A549 (cell line): ENCODE data around the gene CCDC187. TPM values are rescaled to one million over a fixed set of nuclear protein-coding genes. Genes with fewer than 3 reads are reported as not detected.

Source experiments
- ATAC-seq, 2 experiments: fragments of 200-7000 bp in 1 of 2; fragments of >200 bp in 1 of 2; cut with Nextera tagmentation in 1 of 2; cut with Tn5 transposase in 1 of 2; 3 replicates each; pipeline versions ENCODE4 v1.8.0 to v1.9.1; 2018 to 2020; ENCODE audit warnings: mild to moderate bottlenecking in 1 of 2, moderate library complexity in 1 of 2
- CTCF ChIA-PET: fragments of 300-600 bp; sonication (Branson Sonifier 250); formaldehyde crosslinking; extraction: SDS; loops from one replicate; lab custom pipeline; 2021; ENCODE audit warnings: antibody characterized with exemption, inconsistent platforms; lab: Yijun Ruan, JAX
- POLR2A ChIA-PET: fragments of 350-600 bp; formaldehyde crosslinking; extraction: SDS; loops from one replicate; lab custom pipeline; 2021; ENCODE audit warnings: antibody characterized with exemption, inconsistent platforms; lab: Yijun Ruan, JAX
- DNase-seq, 2 experiments: peaks; one replicate each; pipeline versions ENCODE4 v3.0.0 to v3.0.0-alpha.2; 2011 to 2016; ENCODE audit warnings: low read depth in 1 of 2, low spot score in 1 of 2
- FAIRE-seq: peaks from 2 replicates; lab custom pipeline; 2011; peaks lifted over from hg19 to GRCh38; lab: Jason Lieb, UNC
- H3K27ac ChIP-seq, 2 experiments: fragments of >200 bp; sonication (Bioruptor Twin); formaldehyde crosslinking; 3 replicates each; pipeline ENCODE4 v1.5.1; 2016 to 2017
- H3K4me1 ChIP-seq: fragments of >200 bp; sonication (Bioruptor Twin); formaldehyde crosslinking; 3 replicates; pipeline ENCODE4 v1.6.1; 2016
- H3K4me2 ChIP-seq: fragments of >200 bp; sonication (Bioruptor Twin); formaldehyde crosslinking; 3 replicates; pipeline ENCODE4 v1.6.1; 2016
- H3K4me3 ChIP-seq: fragments of >200 bp; sonication (Bioruptor Twin); formaldehyde crosslinking; 3 replicates; pipeline ENCODE4 v1.5.1; 2016
- H3K9me3 ChIP-seq: fragments of >200 bp; sonication (Bioruptor Twin); formaldehyde crosslinking; 3 replicates; pipeline ENCODE4 v1.6.1; 2016
- CBX2 ChIP-seq: fragments of 200-600 bp; sonication (generic); IDR thresholded peaks from 2 replicates; pipeline ENCODE4 v1.6.1; 2016; ENCODE audit warnings: low read depth, mild to moderate bottlenecking, borderline replicate concordance
- CHD2 ChIP-seq: fragments of 150-350 bp; IDR thresholded peaks from 2 replicates; pipeline ENCODE4 v1.6.1; 2014; ENCODE audit warnings: low read length; ENCODE audit not compliant: partially characterized antibody
- CHD4 ChIP-seq: fragments of 200-600 bp; sonication (generic); IDR thresholded peaks from 2 replicates; pipeline ENCODE4 v1.6.1; 2016; ENCODE audit warnings: antibody characterized with exemption, mild to moderate bottlenecking, borderline replicate concordance
- EHF ChIP-seq: fragments of 250-450 bp; sonication (Bioruptor Pico); IDR thresholded peaks from 2 replicates; pipeline ENCODE4 v1.5.0; 2020; ENCODE audit warnings: mild to moderate bottlenecking
- ELK1 ChIP-seq: fragments of 150-350 bp; IDR thresholded peaks from 2 replicates; pipeline ENCODE4 v1.6.1; 2014; ENCODE audit warnings: low read depth, mild to moderate bottlenecking, low read length
- EP300 ChIP-seq, 2 experiments: fragments of >200 bp; sonication (Bioruptor Twin); formaldehyde crosslinking; IDR thresholded peaks; 2 replicates in 1 of 2; 3 replicates in 1 of 2; pipeline ENCODE4 v1.6.1; 2016 to 2017
- FOSL2 ChIP-seq, 2 experiments: fragments of 450-650 bp in 1 of 2; fragments of >200 bp in 1 of 2; sonication (Bioruptor Twin) in 1 of 2; formaldehyde crosslinking; IDR thresholded peaks; 2 replicates each; pipeline versions ENCODE4 v1.5.0 to v1.6.1; 2016 to 2020; ENCODE audit warnings: mild to moderate bottlenecking in 1 of 2, moderate library complexity in 1 of 2
- HMGXB4 ChIP-seq: fragments of 250-450 bp; sonication (Bioruptor Pico); IDR thresholded peaks from 2 replicates; pipeline ENCODE4 v1.5.0; 2021; ENCODE audit warnings: mild to moderate bottlenecking, moderate library complexity, borderline replicate concordance
- HOXA7 ChIP-seq: fragments of 250-450 bp; sonication (Bioruptor Pico); IDR thresholded peaks from 2 replicates; pipeline ENCODE4 v1.5.0; 2020; ENCODE audit warnings: mild to moderate bottlenecking, moderate library complexity
- HOXB5 ChIP-seq: fragments of 250-450 bp; sonication (Bioruptor Pico); IDR thresholded peaks from 2 replicates; pipeline ENCODE4 v1.5.0; 2020; ENCODE audit warnings: mild to moderate bottlenecking, moderate library complexity
- JUNB ChIP-seq: fragments of >200 bp; sonication (Bioruptor Twin); formaldehyde crosslinking; IDR thresholded peaks from 2 replicates; pipeline ENCODE4 v1.6.1; 2016
- KDM1A ChIP-seq: fragments of 200-600 bp; sonication (generic); IDR thresholded peaks from 2 replicates; pipeline ENCODE4 v1.6.1; 2016; ENCODE audit warnings: low read depth, mild to moderate bottlenecking
- MAZ ChIP-seq: fragments of 150-350 bp; IDR thresholded peaks from 2 replicates; pipeline ENCODE4 v1.6.1; 2014; ENCODE audit warnings: antibody characterized with exemption, low read depth, low read length, borderline replicate concordance
- NR3C1 ChIP-seq: fragments of >200 bp; sonication (Bioruptor Twin); formaldehyde crosslinking; IDR thresholded peaks from 3 replicates; pipeline ENCODE4 v1.6.1; 2017
- POLR2A ChIP-seq: IDR thresholded peaks from 2 replicates; pipeline ENCODE4 v1.6.1; 2012; ENCODE audit warnings: mild to moderate bottlenecking, low read length
- POLR2AphosphoS2 ChIP-seq: conservative IDR thresholded peaks from 2 replicates; pipeline ENCODE4 v1.6.1; 2012; ENCODE audit warnings: low read length, improper control_type of control experiment, inconsistent platforms
- RFX5 ChIP-seq: fragments of 450-650 bp; IDR thresholded peaks from 2 replicates; pipeline ENCODE4 v1.7.1; 2014; ENCODE audit warnings: antibody characterized with exemption, mild to moderate bottlenecking, moderate library complexity
- SMC3 ChIP-seq: fragments of >200 bp; sonication (Bioruptor Twin); formaldehyde crosslinking; IDR thresholded peaks from 3 replicates; pipeline ENCODE4 v1.6.1; 2018; ENCODE audit warnings: inconsistent platforms
- SREBF2 ChIP-seq: fragments of 450-650 bp; IDR thresholded peaks from 2 replicates; pipeline ENCODE4 v1.6.1; 2014; ENCODE audit warnings: mild to moderate bottlenecking, moderate library complexity
- TFCP2L1 ChIP-seq: fragments of 250-450 bp; sonication (Bioruptor Pico); IDR thresholded peaks from 2 replicates; pipeline ENCODE4 v1.5.0; 2021; ENCODE audit warnings: mild to moderate bottlenecking
- ZC3H11A ChIP-seq: fragments of 450-650 bp; IDR thresholded peaks from 2 replicates; pipeline ENCODE4 v1.6.1; 2014; ENCODE audit warnings: antibody characterized with exemption, mild to moderate bottlenecking
- WGBS: methylation state at CpG from one replicate; pipeline ENCODE4 v1.1.6; 2017; ENCODE audit errors: missing lambda C conversion rate; 5-methylcytosine and 5-hydroxymethylcytosine counted together
- polyA plus RNA-seq, 4 experiments: library from polyadenylated mRNA; depleted of rRNA in 3 of 4; stranded (reverse); fragments of >200 nt; fragmentation: RNase III in 1 of 4; extraction: RNeasy Plus Mini Kit Qiagen cat#74134 plus additional on column Dnase treatment in 1 of 4; gene quantifications; 2 replicates in 3 of 4; 3 replicates in 1 of 4; pipeline ENCODE4 v1.2.3, GENCODE V29; 2011 to 2017
- TF ChIP-seq, protein P1 (sequence below): fragments of >200 bp; sonication (Bioruptor Twin); formaldehyde crosslinking; IDR thresholded peaks from 3 replicates; pipeline ENCODE4 v1.6.1; 2016
- TF ChIP-seq, protein P2 (sequence below): fragments of >200 bp; sonication (Bioruptor Twin); formaldehyde crosslinking; IDR thresholded peaks from 3 replicates; pipeline ENCODE4 v1.5.1; 2016
- TF ChIP-seq, protein P3 (sequence below): fragments of 250-450 bp; sonication (Bioruptor Pico); IDR thresholded peaks from 2 replicates; pipeline ENCODE4 v1.5.0; 2020; ENCODE audit warnings: low read depth, mild to moderate bottlenecking, moderate library complexity

Gene CCDC187
- polyA plus RNA-seq, 2 of the 4 experiments (the other 2 are of a cell fraction): under 0.01 TPM; not detected in 1

GRCh38 chr9:136280535-136281315, 23.2 kb downstream of the CCDC187 start:
- 0 out of 3 replicates have a peak, but pooled peaks cover 2% of the 10 kb centered on the region for H3K4me1 ChIP-seq
- no peaks in the 10 kb centered on the region for H3K9me3 ChIP-seq
- no peak for FAIRE-seq
- no peak overlapping the region for H3K4me3 ChIP-seq
- no peak for DNase-seq
- TF ChIP-seq EP300 (IDR thresholded peaks at IDR 0.05): no peak
- TF ChIP-seq RFX5: no peak
- no peak for TF ChIP-seq ELK1
- TF ChIP-seq HOXB5: no peak
- no peak for TF ChIP-seq EHF (CRISPR knock-in tag)
- H3K27ac ChIP-seq: no peak overlapping the region
- ChIA-PET CTCF (interaction anchor here (0.7 to 7.2 kb wide), 3 partner anchors 12 to 112 kb away, joined by 4 to 64 read pairs (median 49); no protein-coding TSS in a partner anchor), POLR2A (no interaction called here)
- ATAC-seq: no peak
- 54% methylated on average over 13 of the region's 16 CpGs for WGBS
- H3K4me2 ChIP-seq: no peak overlapping the region

GRCh38 chr9:136279471-136279870, 24.4 kb downstream of the CCDC187 start:
- FAIRE-seq (no peak), DNase-seq (no peak)
- H3K27ac ChIP-seq: no peak overlapping the region
- H3K4me3 ChIP-seq: no peak overlapping the region
- POLR2A ChIA-PET: no interaction called here
- no peak overlapping the region for H3K4me2 ChIP-seq
- H3K4me1 ChIP-seq: 0 out of 3 replicates have a peak, but pooled peaks cover 2% of the 10 kb centered on the region
- TF ChIP-seq CBX2 (no peak), HMGXB4 (CRISPR knock-in tag) (no peak), SREBF2 (no peak), POLR2AphosphoS2 (no peak), SMC3 (no peak), RFX5 (no peak), FOSL2 (IDR thresholded peaks at IDR 0.05) (no peak), FOSL2 (CRISPR knock-in tag; IDR thresholded peaks at IDR 0.05) (no peak), HOXA7 (CRISPR knock-in tag) (no peak), KDM1A (no peak), CHD2 (no peak), CHD4 (no peak), ELK1 (no peak), ZC3H11A (no peak)
- TF ChIP-seq, all 56 proteins: peak for 0
- ATAC-seq: no peak
- H3K9me3 ChIP-seq: no peaks in the 10 kb centered on the region
- CTCF ChIA-PET: interaction anchor here (0.6 to 1.8 kb wide), 4 partner anchors 10 to 117 kb away, joined by 3 to 5 read pairs (median 4); no protein-coding TSS in a partner anchor
- WGBS: 44% methylated on average over 5 of the region's 6 CpGs

- Histone ChIP-seq H3K4me1 (0 out of 3 replicates have a peak, but pooled peaks cover 2% of the 10 kb centered on the region), H3K9me3 (no peaks in the 10 kb centered on the region), H3K4me3 (no peak overlapping the region), H3K4me2 (no peak overlapping the region), H3K27ac (no peak overlapping the region)
- ATAC-seq (no peak), DNase-seq (no peak), FAIRE-seq (no peak)
- CTCF ChIA-PET: interaction anchor here (0.6 to 1.8 kb wide), 8 partner anchors 9 to 676 kb away, joined by 3 to 5 read pairs (median 3); no protein-coding TSS in a partner anchor
- 36% methylated on average over 1 of the region's 1 CpG for WGBS
- POLR2A ChIA-PET: interaction anchor here (2.5 kb wide), 1 partner anchor 11 kb away, joined by 11 read pairs; no protein-coding TSS in a partner anchor
- TF ChIP-seq, protein P1, sequence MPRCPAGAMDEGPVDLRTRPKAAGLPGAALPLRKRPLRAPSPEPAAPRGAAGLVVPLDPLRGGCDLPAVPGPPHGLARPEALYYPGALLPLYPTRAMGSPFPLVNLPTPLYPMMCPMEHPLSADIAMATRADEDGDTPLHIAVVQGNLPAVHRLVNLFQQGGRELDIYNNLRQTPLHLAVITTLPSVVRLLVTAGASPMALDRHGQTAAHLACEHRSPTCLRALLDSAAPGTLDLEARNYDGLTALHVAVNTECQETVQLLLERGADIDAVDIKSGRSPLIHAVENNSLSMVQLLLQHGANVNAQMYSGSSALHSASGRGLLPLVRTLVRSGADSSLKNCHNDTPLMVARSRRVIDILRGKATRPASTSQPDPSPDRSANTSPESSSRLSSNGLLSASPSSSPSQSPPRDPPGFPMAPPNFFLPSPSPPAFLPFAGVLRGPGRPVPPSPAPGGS: no peak
- TF ChIP-seq POLR2A: no peak
- TF ChIP-seq TFCP2L1: no peak
- no peak for TF ChIP-seq MAZ
- TF ChIP-seq CHD4: no peak
- TF ChIP-seq NR3C1: no peak
- no peak for TF ChIP-seq JUNB
- TF ChIP-seq, protein P2, sequence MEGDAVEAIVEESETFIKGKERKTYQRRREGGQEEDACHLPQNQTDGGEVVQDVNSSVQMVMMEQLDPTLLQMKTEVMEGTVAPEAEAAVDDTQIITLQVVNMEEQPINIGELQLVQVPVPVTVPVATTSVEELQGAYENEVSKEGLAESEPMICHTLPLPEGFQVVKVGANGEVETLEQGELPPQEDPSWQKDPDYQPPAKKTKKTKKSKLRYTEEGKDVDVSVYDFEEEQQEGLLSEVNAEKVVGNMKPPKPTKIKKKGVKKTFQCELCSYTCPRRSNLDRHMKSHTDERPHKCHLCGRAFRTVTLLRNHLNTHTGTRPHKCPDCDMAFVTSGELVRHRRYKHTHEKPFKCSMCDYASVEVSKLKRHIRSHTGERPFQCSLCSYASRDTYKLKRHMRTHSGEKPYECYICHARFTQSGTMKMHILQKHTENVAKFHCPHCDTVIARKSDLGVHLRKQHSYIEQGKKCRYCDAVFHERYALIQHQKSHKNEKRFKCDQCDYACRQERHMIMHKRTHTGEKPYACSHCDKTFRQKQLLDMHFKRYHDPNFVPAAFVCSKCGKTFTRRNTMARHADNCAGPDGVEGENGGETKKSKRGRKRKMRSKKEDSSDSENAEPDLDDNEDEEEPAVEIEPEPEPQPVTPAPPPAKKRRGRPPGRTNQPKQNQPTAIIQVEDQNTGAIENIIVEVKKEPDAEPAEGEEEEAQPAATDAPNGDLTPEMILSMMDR: no peak
- TF ChIP-seq, protein P3, sequence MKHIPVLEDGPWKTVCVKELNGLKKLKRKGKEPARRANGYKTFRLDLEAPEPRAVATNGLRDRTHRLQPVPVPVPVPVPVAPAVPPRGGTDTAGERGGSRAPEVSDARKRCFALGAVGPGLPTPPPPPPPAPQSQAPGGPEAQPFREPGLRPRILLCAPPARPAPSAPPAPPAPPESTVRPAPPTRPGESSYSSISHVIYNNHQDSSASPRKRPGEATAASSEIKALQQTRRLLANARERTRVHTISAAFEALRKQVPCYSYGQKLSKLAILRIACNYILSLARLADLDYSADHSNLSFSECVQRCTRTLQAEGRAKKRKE: no peak
Observed at GRCh38 chr9:136278894-136279293, 25.0 kb downstream of the CCDC187 start.
